Fibroblast of mammary gland (primary cell): ENCODE data around the gene MNS1.
"Not testable (repeated sequence)": the region's sequence is repeated elsewhere in the genome, so short reads cannot be mapped to it uniquely, and the experiment has no call there.

ENCODE experiments used
- DNase-seq: peaks from one replicate; pipeline ENCODE4 v3.0.0-alpha.2; 2010; ENCODE audit warnings: low read depth
- H3K4me3 ChIP-seq: 2 replicates; pipeline ENCODE4 v1.5.1; 2011; ENCODE audit warnings: low read depth, mild to moderate bottlenecking, low read length, moderate library complexity; ENCODE audit not compliant: control insufficient read depth
- TF ChIP-seq, protein P1 (sequence below): conservative IDR thresholded peaks from 2 replicates; pipeline ENCODE4 v1.5.1; 2011; ENCODE audit warnings: low read depth, low read length, inconsistent platforms; ENCODE audit not compliant: control insufficient read depth, insufficient read depth

The MNS1 gene

DNA sequence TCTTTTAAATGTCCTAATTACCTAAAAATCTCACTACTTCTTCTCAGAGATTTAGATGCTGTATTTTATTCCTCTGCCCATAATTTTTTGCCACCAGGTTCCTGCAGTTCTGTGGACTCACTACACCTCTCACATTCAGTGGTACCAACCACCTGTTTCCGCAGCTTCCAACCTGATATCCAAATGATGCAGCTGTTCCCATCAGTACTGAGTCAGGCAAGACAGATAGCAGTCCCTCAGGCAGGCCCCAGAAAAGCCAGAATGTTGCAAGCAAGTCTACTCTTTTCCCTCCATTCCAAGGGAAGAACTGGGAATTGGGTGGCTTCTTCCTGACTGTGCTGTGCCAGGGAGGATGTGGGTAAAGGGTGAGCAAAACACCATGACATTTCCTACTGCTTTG is 39.0 kb downstream of the MNS1 start:
- DNase-seq: no peak
- H3K4me3 ChIP-seq: no peak overlapping the region
- TF ChIP-seq, protein P1, sequence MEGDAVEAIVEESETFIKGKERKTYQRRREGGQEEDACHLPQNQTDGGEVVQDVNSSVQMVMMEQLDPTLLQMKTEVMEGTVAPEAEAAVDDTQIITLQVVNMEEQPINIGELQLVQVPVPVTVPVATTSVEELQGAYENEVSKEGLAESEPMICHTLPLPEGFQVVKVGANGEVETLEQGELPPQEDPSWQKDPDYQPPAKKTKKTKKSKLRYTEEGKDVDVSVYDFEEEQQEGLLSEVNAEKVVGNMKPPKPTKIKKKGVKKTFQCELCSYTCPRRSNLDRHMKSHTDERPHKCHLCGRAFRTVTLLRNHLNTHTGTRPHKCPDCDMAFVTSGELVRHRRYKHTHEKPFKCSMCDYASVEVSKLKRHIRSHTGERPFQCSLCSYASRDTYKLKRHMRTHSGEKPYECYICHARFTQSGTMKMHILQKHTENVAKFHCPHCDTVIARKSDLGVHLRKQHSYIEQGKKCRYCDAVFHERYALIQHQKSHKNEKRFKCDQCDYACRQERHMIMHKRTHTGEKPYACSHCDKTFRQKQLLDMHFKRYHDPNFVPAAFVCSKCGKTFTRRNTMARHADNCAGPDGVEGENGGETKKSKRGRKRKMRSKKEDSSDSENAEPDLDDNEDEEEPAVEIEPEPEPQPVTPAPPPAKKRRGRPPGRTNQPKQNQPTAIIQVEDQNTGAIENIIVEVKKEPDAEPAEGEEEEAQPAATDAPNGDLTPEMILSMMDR: no peak

DNA sequence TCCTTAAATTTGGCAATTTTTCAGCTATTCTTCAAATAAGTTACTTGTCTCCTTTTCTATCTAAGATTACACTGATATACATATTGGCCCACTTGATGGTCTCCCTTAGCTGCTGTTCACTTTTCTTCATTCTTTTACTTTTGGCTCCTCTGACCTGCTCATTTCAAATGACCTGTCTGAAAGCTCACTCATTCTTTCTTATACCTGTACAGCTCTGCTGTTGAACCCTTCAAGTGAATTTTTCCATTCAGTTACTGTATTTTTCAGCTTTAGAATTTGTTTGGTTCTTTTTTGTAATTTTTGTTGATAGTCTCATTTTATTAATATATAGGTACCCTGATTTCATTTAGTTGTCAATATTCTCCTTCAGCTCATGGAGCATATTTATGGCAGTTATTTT is 39.7 kb downstream of the MNS1 start:
- no peak overlapping the region for H3K4me3 ChIP-seq
- TF ChIP-seq, protein P1: no peak
- no peak for DNase-seq

DNA sequence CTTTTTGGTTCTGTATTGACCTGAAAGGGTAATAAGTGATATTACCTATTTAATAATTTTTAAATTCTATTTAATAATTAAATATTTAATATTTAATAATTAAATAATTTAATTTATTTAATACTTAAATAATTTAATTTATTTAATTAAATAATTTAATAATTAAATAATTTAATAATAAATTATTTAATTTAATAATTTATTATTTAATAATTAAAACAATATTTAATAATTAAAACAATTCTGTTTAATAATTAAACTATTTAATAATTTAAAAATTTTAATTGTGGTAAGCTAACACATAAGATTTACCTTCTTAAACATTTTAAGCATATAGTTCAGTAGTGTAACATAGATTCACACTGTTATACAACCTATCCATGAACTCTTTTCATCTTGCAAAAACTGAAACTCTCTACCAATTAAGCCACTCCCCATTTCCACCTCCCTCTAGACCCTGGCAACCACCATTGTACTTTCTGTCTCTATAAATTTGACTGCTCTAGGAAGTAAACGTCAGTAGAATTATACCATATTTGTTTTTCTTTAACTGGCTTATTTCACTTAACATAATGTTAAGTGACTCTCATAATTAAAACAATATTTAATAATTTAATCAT is 51.7 kb downstream of the MNS1 start:
- not testable (repeated sequence) for DNase-seq, H3K4me3 ChIP-seq

DNA sequence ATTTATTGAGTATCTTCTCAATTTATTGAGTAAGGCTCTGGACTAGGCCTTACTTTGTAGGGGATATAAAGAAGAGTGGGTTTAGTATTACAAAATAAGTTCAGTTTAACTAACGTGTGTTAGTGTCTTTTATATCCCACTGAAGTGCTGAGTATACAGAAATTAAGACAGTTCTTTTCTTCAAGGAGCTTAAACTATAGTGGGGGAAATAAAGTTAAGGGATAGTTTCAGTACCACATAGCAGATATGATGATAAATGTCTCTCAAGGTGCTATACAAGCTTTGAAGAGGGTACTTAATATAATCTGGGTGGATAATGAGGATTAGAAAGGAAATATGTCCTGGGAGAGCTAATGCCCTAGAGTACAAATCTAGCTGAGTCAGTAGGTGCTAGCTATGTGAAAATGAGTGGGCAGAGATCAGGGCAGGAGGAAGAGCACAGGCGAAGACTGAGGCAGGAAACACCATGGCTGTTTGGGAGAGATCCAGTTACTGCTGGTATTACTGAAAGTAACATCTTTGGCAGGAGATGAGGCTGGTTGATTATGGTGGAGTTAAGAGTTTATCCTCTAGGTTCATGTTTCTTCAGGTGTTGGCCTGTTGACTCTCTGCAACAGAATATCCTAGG is 53.7 kb downstream of the MNS1 start:
- H3K4me3 ChIP-seq: no peak overlapping the region
- TF ChIP-seq, protein P1: no peak
- DNase-seq: peak; percentile 32

DNA sequence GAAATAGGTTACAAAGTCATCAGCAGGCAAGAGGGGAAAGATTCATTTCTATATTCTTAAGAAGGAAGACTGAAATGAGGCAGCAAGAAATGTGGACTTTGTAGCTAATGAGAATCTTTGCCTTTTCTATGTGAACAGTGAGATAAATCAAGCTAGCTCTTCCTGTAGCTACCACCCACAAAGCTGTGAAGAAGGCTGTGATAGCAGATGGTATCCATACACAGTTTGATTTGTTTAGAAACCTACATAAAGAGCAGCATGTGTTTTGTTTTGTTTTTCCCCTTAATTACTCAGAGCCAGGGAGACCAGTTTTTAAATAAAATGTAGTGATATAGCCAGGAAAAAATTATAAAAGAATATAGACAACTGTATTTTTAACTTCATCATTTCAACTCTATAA is 54.2 kb downstream of the MNS1 start:
- DNase-seq: no peak
- H3K4me3 ChIP-seq: no peak overlapping the region
- TF ChIP-seq, protein P1: no peak

DNA sequence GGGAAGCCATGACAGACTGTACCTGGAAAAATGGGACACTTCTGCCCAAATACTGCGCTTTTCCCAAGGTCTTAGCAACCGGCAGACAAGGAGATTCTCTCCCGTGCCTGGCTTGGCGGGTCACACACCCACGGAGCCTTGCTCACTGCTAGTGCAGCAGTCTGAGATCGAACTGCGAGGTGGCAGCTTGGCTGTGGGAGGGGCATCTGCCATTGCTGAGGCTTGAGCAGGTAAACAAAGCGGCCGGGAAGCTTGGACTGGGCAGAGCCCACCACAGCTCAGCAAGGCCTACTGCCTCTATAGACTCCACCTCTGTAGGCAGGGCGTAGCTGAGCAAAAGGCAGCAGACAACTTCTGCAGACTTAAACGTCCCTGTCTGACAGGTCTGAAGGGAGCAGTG is 65.7 kb downstream of the MNS1 start:
- not testable (repeated sequence) for DNase-seq

DNA sequence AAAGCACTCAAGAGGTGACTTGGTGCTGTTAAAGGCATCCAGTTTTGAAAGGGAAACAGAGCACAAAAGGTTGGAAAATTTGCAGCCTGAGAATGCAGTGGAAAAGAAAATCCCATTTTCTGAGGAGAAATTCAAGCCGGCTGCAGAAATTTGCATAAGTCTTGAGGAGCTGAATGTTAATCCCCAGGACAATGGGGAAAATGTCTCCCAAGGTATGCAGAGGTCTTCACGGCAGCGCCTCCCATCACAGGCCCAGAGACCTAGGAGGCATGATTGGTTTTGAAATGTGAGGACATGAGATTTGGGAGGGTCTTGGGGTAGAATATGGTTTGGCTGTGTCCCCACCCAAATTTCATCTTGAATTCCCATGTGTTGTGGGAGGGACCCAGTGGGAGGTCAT is 67.6 kb downstream of the MNS1 start:
- not testable (repeated sequence) for DNase-seq, H3K4me3 ChIP-seq

More for the DNA sequence above, 65.7 kb downstream of the MNS1 start:
- not testable (repeated sequence) for H3K4me3 ChIP-seq

DNA sequence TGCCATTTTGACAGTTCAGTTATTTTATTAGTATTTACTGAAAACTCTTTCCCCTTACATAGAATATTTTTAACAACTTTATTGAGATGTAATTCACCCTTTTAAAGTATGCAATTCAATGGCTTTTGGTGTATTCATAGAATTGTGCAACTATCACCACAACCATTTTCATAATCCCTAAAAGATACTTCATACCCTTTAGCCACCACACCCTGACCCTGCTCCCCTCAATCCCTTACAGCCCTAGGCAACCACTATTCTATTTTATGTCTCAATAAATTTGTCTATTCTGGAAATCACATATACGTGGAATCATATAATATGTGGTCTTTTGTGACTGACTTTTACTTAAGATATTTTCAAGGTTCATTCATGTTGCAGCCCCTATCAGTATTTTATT is 70.0 kb downstream of the MNS1 start:
- H3K4me3 ChIP-seq: no peak overlapping the region
- TF ChIP-seq, protein P1: no peak
- DNase-seq: no peak
